ENCODE data around the gene AGAP1.

AGAP1 gene

DNA sequence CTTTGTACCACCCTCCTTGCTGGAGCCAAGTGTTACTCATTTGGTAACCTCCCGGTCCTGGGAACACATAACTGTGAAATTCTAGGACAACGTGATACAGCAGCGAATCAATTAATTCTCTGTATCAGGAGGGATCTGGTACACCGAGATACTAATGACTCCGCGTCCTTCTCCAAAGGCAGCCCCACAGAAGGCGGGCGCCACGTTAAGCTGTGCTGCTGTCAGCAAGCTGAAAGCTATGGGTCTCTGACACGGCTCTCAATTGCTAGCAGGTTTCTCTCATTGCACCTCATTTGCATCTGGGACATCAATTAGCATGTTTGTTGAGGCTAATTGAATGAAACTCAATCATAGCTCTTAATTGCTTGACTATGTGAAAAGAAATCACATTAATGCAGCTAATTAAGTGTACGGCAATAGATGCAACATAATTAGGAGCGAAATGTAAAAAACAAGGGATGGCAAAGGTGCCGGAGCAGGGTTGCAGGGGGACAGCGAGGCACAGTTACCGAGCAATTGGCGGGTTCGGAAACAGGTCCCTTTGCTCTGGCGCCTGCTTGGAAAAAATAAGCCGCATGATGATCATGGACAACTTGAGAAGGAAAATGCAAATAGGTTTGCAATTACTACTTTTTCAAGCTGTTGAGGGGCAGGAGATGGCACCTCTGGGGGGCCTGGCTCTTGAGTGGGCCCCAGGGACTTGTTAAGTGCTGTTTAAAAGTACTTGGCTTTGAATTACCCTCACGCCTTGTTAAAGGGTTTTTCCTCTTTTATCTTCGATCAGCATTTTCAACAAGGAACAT lies 410.1 kb downstream of the AGAP1 start:
- no peak overlapping the region for H3K27ac ChIP-seq (ENCODE audit: low read depth, low read length)
- no peaks in the 10 kb centered on the region for H3K4me1 ChIP-seq (ENCODE audit: control insufficient read depth, low read length)
- no peak for TF ChIP-seq EZH2phosphoT487 (IDR thresholded peaks at IDR 0.05; ENCODE audit: borderline replicate concordance, low read length)
- TF ChIP-seq, protein P1, sequence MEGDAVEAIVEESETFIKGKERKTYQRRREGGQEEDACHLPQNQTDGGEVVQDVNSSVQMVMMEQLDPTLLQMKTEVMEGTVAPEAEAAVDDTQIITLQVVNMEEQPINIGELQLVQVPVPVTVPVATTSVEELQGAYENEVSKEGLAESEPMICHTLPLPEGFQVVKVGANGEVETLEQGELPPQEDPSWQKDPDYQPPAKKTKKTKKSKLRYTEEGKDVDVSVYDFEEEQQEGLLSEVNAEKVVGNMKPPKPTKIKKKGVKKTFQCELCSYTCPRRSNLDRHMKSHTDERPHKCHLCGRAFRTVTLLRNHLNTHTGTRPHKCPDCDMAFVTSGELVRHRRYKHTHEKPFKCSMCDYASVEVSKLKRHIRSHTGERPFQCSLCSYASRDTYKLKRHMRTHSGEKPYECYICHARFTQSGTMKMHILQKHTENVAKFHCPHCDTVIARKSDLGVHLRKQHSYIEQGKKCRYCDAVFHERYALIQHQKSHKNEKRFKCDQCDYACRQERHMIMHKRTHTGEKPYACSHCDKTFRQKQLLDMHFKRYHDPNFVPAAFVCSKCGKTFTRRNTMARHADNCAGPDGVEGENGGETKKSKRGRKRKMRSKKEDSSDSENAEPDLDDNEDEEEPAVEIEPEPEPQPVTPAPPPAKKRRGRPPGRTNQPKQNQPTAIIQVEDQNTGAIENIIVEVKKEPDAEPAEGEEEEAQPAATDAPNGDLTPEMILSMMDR (IDR thresholded peaks at IDR 0.05; ENCODE audit: low read depth, low read length, poor library complexity, severe bottlenecking): no peak
- no peaks in the 10 kb centered on the region for H4K20me1 ChIP-seq (ENCODE audit: control insufficient read depth, insufficient read depth, low read depth, low read length)
- H3K4me3 ChIP-seq (ENCODE audit: low read length): no peak overlapping the region
- H3K36me3 ChIP-seq (ENCODE audit: control insufficient read depth, low read length): no peaks in the 10 kb centered on the region
- no peak overlapping the region for H3K4me2 ChIP-seq (ENCODE audit: low read length)
- no peaks in the 10 kb centered on the region for H3K9me2 ChIP-seq (replicated peaks; ENCODE audit: control insufficient read depth, low read length)
- no peaks in the 10 kb centered on the region for H3K9me3 ChIP-seq (ENCODE audit: control insufficient read depth, insufficient read depth, low read length)
- H3K27me3 ChIP-seq (ENCODE audit: control insufficient read depth, low read length): no peaks in the 10 kb centered on the region
- no peaks in the 10 kb centered on the region for H3F3A ChIP-seq (ENCODE audit: control insufficient read depth, insufficient read depth)
- no peaks in the 10 kb centered on the region for H3K79me2 ChIP-seq (ENCODE audit: control insufficient read depth, low read length)

DNA sequence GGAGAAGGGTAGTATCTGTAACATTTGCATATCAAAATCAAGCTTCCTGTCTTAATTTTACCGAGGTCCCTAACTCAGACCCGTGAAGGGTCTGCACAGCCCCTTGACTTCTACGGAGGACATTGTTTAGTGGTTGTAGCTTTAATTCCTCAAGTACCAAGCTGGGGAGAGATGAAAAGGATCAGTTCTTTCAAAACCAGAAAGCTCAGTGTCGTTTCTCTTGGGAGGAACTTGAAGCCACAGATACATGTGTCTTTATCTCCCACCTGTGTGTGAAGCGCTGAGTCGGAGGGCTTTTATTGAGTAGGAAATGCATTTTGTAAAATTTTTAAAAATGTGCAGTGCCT lies 410.7 kb downstream of the AGAP1 start:
- Histone ChIP-seq H3F3A (ENCODE audit: control insufficient read depth, insufficient read depth) (no peaks in the 10 kb centered on the region), H4K20me1 (ENCODE audit: control insufficient read depth, insufficient read depth, low read depth, low read length) (no peaks in the 10 kb centered on the region)
- TF ChIP-seq, protein P1 (IDR thresholded peaks at IDR 0.05; ENCODE audit: low read depth, low read length, poor library complexity, severe bottlenecking): no peak
- no peak for TF ChIP-seq EZH2phosphoT487 (IDR thresholded peaks at IDR 0.05; ENCODE audit: borderline replicate concordance, low read length)

DNA sequence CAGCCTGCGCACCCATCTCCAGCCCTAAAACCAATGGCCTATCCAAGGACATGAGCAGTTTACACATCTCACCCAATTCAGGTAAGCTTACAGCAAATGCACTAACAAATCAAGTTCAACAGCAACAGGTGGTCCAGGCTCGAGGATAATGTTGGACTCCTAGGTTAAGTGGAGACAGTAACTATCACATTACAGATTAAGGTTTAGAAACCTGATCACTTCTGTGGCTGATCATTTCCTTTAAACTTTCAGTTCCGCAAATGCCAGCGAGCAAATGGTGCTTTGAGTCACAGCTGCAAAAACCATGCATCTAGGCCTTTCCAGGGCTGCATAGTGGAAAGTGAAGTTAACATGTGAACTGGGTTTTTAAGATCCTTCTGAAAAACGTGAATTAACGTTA lies 415.0 kb downstream of the AGAP1 start:
- Histone ChIP-seq H3K4me1 (ENCODE audit: control insufficient read depth, low read length) (no peaks in the 10 kb centered on the region), H3K27me3 (ENCODE audit: control insufficient read depth, low read length) (no peaks in the 10 kb centered on the region), H3K4me3 (ENCODE audit: low read length) (no peak overlapping the region), H3K9me3 (ENCODE audit: control insufficient read depth, insufficient read depth, low read length) (no peaks in the 10 kb centered on the region), H3K79me2 (ENCODE audit: control insufficient read depth, low read length) (no peaks in the 10 kb centered on the region), H3K27ac (ENCODE audit: low read depth, low read length) (no peak overlapping the region), H3K4me2 (ENCODE audit: low read length) (no peak overlapping the region), H3K36me3 (ENCODE audit: control insufficient read depth, low read length) (no peaks in the 10 kb centered on the region), H4K20me1 (ENCODE audit: control insufficient read depth, insufficient read depth, low read depth, low read length) (no peaks in the 10 kb centered on the region), H3K9me2 (replicated peaks; ENCODE audit: control insufficient read depth, low read length) (no peaks in the 10 kb centered on the region), H3F3A (ENCODE audit: control insufficient read depth, insufficient read depth) (no peaks in the 10 kb centered on the region)
- TF ChIP-seq, protein P1 (IDR thresholded peaks at IDR 0.05; ENCODE audit: low read depth, low read length, poor library complexity, severe bottlenecking): no peak
- TF ChIP-seq EZH2phosphoT487 (IDR thresholded peaks at IDR 0.05; ENCODE audit: borderline replicate concordance, low read length): no peak

More for the DNA sequence above, 410.7 kb downstream of the AGAP1 start:
- no peaks in the 10 kb centered on the region for H3K36me3 ChIP-seq (ENCODE audit: control insufficient read depth, low read length)
- H3K4me1 ChIP-seq (ENCODE audit: control insufficient read depth, low read length): no peaks in the 10 kb centered on the region
- no peaks in the 10 kb centered on the region for H3K27me3 ChIP-seq (ENCODE audit: control insufficient read depth, low read length)
- no peaks in the 10 kb centered on the region for H3K9me2 ChIP-seq (replicated peaks; ENCODE audit: control insufficient read depth, low read length)
- no peaks in the 10 kb centered on the region for H3K9me3 ChIP-seq (ENCODE audit: control insufficient read depth, insufficient read depth, low read length)
- no peak overlapping the region for H3K27ac ChIP-seq (ENCODE audit: low read depth, low read length)
- H3K4me2 ChIP-seq (ENCODE audit: low read length): no peak overlapping the region
- no peaks in the 10 kb centered on the region for H3K79me2 ChIP-seq (ENCODE audit: control insufficient read depth, low read length)
- H3K4me3 ChIP-seq (ENCODE audit: low read length): no peak overlapping the region

Measured in DOHH2 (cell line).